Uterus (tissue), 4 donors: Measurements from ENCODE around the gene ADD2. TPM values are rescaled to one million over a fixed set of nuclear protein-coding genes. Genes with fewer than 3 reads are reported as not detected.

Source experiments
- DNase-seq, 2 donors: peaks; one replicate each; pipeline ENCODE4 v3.0.0-alpha.2; 2019 to 2020
- H3K27ac ChIP-seq, 2 donors: fragments of 200-600 bp; sonication (generic); 1 replicate in 1 of 2; 2 replicates in 1 of 2; pipeline ENCODE4 v1.5.1; 2016 to 2018
- H3K27me3 ChIP-seq, 2 donors: fragments of 200-600 bp; sonication (generic); one replicate each; pipeline ENCODE4 v1.5.1; 2018 to 2019; ENCODE audit warnings: control low read depth in 1 of 2
- H3K36me3 ChIP-seq, 2 donors: fragments of 200-600 bp; sonication (generic); one replicate each; pipeline ENCODE4 v1.5.1; 2019; ENCODE audit warnings: control low read depth in 1 of 2
- H3K4me1 ChIP-seq, 2 donors: fragments of 200-600 bp; sonication (generic); one replicate each; pipeline ENCODE4 v1.5.1; 2018 to 2019; ENCODE audit warnings: control low read depth in 1 of 2
- H3K4me3 ChIP-seq, 2 donors: fragments of 200-600 bp; sonication (generic); 1 replicate in 1 of 2; 2 replicates in 1 of 2; pipeline ENCODE4 v1.5.1; 2018 to 2019; ENCODE audit warnings: mild to moderate bottlenecking in 1 of 2
- H3K9me3 ChIP-seq, 2 donors: fragments of 200-600 bp; sonication (generic); one replicate each; pipeline ENCODE4 v1.5.1; 2019; ENCODE audit warnings: control low read depth in 1 of 2
- POLR2A ChIP-seq, 2 donors: fragments of 450-650 bp; IDR thresholded peaks; one replicate each; pipeline ENCODE4 v1.6.1; 2016; ENCODE audit warnings: antibody characterized with exemption in 2 of 2, mild to moderate bottlenecking in 1 of 2, moderate library complexity in 1 of 2
- intact Hi-C: fragments of 100-400 bp; cut with DNase I; formaldehyde crosslinking; loops from one replicate; pipeline ENCODE4 v1.15.1; 2023; ENCODE audit warnings: low total_unique reads
- total RNA-seq, 4 donors: library from RNA; depleted of rRNA in 3 of 4; stranded (reverse); fragments of >200 nt in 3 of 4; gene quantifications; one replicate each; pipeline versions ENCODE4 v1.1.0 to v1.2.4, GENCODE V29; 2014 to 2023
- TF ChIP-seq, protein P1 (sequence below), 4 experiments: fragments of 200-600 bp in 2 of 4; fragments of 450-650 bp in 2 of 4; sonication (generic) in 2 of 4; IDR thresholded peaks; one replicate each; pipeline ENCODE4 v1.5.1; 2016 to 2019; ENCODE audit warnings: antibody characterized with exemption in 4 of 4, mild to moderate bottlenecking in 2 of 4, moderate library complexity in 1 of 4
- donor health status: DM: yes; HTN: yes; CAD: no.

ADD2 gene
- total RNA-seq, 4 donors from 2014 or later = 0.51 to 5.2 (median 2.6) TPM

GRCh38 chr2:70784320-70784719, 16.3 kb upstream of the ADD2 start:
- TF ChIP-seq, protein P1, sequence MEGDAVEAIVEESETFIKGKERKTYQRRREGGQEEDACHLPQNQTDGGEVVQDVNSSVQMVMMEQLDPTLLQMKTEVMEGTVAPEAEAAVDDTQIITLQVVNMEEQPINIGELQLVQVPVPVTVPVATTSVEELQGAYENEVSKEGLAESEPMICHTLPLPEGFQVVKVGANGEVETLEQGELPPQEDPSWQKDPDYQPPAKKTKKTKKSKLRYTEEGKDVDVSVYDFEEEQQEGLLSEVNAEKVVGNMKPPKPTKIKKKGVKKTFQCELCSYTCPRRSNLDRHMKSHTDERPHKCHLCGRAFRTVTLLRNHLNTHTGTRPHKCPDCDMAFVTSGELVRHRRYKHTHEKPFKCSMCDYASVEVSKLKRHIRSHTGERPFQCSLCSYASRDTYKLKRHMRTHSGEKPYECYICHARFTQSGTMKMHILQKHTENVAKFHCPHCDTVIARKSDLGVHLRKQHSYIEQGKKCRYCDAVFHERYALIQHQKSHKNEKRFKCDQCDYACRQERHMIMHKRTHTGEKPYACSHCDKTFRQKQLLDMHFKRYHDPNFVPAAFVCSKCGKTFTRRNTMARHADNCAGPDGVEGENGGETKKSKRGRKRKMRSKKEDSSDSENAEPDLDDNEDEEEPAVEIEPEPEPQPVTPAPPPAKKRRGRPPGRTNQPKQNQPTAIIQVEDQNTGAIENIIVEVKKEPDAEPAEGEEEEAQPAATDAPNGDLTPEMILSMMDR (IDR thresholded peaks at IDR 0.05) = no peak
- no peak for TF ChIP-seq POLR2A (IDR thresholded peaks at IDR 0.05)
- no peaks in the 10 kb centered on the region for H3K27me3 ChIP-seq
- no peak overlapping the region for H3K4me3 ChIP-seq
- no peak overlapping the region for H3K27ac ChIP-seq
- H3K9me3 ChIP-seq = no peaks in the 10 kb centered on the region
- intact Hi-C loops = no loop called here
- no peaks in the 10 kb centered on the region for H3K36me3 ChIP-seq
- no peaks in the 10 kb centered on the region for H3K4me1 ChIP-seq
- no peak for DNase-seq

GRCh38 chr2:70779911-70780545, 12.0 kb upstream of the ADD2 start:
- no peaks in the 10 kb centered on the region for H3K9me3 ChIP-seq
- DNase-seq = no peak
- H3K36me3 ChIP-seq = no peaks in the 10 kb centered on the region
- TF ChIP-seq, protein P1 (IDR thresholded peaks at IDR 0.05) = no peak
- no peak for TF ChIP-seq POLR2A (IDR thresholded peaks at IDR 0.05)
- no peaks in the 10 kb centered on the region for H3K4me1 ChIP-seq
- intact Hi-C loops = no loop called here
- H3K27ac ChIP-seq = no peak overlapping the region
- H3K27me3 ChIP-seq = peaks cover 0 to 3% of the 10 kb centered on the region in 2 donors
- H3K4me3 ChIP-seq = no peak overlapping the region

DNA sequence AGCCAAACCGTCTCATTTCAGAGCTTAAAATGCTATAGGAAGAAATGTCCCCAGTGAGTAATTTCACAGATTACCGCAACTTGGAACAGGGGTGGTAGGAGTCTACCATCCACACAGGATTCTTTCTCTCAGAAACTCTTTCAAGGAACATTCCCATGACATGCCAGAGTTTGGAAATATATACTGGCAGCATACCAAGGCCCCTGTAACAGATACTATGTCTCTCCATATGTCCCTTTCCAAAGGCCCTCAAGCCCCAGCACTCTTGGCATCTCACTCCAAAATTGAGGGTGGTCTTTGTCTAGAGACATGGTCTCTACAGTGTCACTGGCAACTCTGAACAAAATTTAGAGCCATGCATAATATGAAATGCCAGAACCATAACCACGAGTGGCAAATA, 11.5 kb upstream of the ADD2 start:
- Histone ChIP-seq H3K27me3 (peaks cover 0 to 3% of the 10 kb centered on the region in 2 donors), H3K36me3 (no peaks in the 10 kb centered on the region), H3K4me1 (no peaks in the 10 kb centered on the region), H3K9me3 (no peaks in the 10 kb centered on the region), H3K4me3 (no peak overlapping the region), H3K27ac (no peak overlapping the region)
- no peak for DNase-seq
- intact Hi-C loops = no loop called here
- TF ChIP-seq POLR2A (IDR thresholded peaks at IDR 0.05) = no peak
- TF ChIP-seq, protein P1 (IDR thresholded peaks at IDR 0.05) = no peak

DNA sequence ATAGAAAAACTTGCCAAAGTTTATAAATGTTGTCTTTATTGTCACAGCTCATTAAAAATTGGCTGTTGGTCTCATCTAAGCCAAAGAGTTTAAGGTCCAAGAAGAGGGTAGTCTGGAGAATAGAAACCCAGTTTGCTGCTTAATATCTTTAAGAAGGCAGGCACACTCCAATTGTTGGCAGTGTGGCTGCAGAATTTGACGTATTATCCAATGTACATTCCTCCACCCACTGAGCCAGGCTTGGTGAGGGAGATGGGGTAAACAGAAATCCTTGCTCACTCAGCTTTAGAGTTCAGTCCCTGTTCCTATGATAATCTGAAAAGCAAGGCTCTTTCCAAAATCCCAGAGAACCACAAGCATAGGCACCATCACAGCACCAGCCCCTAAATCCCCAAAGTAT, 10.7 kb upstream of the ADD2 start:
- Histone ChIP-seq H3K4me1 (no peaks in the 10 kb centered on the region), H3K27ac (no peak overlapping the region), H3K9me3 (no peaks in the 10 kb centered on the region), H3K4me3 (no peak overlapping the region), H3K27me3 (peaks cover 0 to 3% of the 10 kb centered on the region in 2 donors), H3K36me3 (no peaks in the 10 kb centered on the region)
- TF ChIP-seq, protein P1 (IDR thresholded peaks at IDR 0.05) = no peak
- no peak for TF ChIP-seq POLR2A (IDR thresholded peaks at IDR 0.05)
- DNase-seq = no peak
- intact Hi-C loops = no loop called here

GRCh38 chr2:70777450-70777849, 9.4 kb upstream of the ADD2 start:
- no peak overlapping the region for H3K4me3 ChIP-seq
- no peak for DNase-seq
- intact Hi-C loops = no loop called here
- TF ChIP-seq POLR2A (IDR thresholded peaks at IDR 0.05) = no peak
- TF ChIP-seq, protein P1 (IDR thresholded peaks at IDR 0.05) = no peak
- H3K27ac ChIP-seq = no peak overlapping the region
- no peaks in the 10 kb centered on the region for H3K36me3 ChIP-seq
- H3K4me1 ChIP-seq = no peaks in the 10 kb centered on the region
- no peaks in the 10 kb centered on the region for H3K9me3 ChIP-seq
- H3K27me3 ChIP-seq = peaks cover 0 to 3% of the 10 kb centered on the region in 2 donors
